Stimulated activated naive CD4-positive, alpha-beta T cell (primary cell): ENCODE data around the gene CDH20.

Experiments used
- DNase-seq, 6 experiments: peaks; one replicate each; lab custom pipeline; 2025; lab: John Stamatoyannopoulos, UW

Gene CDH20

DNA sequence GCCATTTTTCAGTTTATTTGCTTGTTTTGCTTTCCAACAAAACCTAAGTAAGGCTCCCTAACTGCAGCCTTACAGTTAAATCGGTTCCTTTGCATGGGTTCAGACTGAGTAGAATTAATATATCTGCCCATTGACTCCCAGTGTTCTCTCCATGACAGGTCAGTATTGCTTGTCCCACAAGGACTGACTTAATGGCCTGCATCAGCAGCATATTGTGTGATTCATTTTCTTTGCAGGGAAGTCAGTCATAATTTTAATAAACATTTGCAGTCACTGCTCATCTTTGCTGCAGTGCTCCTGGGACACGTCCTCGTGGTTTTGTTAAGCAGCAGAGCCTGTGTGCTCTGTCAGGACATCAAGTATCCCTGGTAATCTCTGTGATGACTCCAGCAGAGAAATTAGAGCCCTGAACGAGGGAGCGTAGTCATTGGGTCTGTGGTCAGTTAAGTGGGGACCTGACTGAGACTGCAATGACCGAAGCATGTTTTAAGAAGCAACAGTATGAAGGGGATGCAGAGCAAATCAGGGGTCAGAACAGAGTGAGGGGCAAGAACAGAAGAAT is 93.3 kb downstream of the CDH20 start:
- DNase-seq = no peak

GRCh38 chr18:61428266-61428665 is 95.0 kb downstream of the CDH20 start:
- no peak for DNase-seq

DNA sequence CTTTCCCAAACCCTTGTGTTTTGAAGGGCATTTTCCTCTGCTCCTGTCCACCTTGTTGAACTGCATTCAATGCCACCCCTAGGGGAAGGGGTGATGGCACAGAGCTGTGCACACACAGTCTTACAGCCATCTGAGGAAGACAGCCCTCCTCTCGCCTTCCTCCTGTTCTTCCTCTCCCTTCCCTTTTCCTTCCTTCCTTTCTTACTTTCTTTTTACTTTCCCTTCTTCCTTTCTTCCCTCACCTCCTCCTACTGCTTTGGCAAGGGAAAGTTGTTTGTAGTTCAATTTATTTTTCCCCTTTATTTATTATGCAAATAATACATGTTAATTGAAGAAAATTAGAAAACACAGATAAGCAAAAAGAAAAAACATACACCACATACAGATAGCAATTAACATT is 99.4 kb downstream of the CDH20 start:
- DNase-seq = no peak

- no peak for DNase-seq
These were observed 101.9 kb downstream of the CDH20 start for GRCh38 chr18:61435064-61435652.

GRCh38 chr18:61443081-61443725 is 110.0 kb downstream of the CDH20 start:
- DNase-seq = no peak

DNA sequence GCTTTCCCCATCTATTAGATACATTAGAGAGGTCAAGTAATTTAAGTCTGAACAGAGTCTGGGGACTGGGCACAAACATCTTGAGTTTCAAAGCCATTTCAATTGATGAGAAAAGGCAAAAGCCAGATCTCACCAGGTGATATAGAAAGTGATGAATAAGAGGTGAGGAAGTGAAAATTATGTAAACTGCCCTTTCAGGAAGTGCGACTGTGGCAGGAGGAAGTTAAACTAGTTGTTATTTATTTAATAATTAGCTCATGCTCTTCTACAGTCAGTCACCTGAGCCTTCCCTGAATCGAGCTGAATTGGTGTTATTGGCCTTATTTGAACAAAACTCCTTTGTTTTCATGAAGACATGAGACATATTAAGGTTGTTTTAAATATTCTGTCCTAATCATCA is 115.1 kb downstream of the CDH20 start:
- DNase-seq = no peak

DNA sequence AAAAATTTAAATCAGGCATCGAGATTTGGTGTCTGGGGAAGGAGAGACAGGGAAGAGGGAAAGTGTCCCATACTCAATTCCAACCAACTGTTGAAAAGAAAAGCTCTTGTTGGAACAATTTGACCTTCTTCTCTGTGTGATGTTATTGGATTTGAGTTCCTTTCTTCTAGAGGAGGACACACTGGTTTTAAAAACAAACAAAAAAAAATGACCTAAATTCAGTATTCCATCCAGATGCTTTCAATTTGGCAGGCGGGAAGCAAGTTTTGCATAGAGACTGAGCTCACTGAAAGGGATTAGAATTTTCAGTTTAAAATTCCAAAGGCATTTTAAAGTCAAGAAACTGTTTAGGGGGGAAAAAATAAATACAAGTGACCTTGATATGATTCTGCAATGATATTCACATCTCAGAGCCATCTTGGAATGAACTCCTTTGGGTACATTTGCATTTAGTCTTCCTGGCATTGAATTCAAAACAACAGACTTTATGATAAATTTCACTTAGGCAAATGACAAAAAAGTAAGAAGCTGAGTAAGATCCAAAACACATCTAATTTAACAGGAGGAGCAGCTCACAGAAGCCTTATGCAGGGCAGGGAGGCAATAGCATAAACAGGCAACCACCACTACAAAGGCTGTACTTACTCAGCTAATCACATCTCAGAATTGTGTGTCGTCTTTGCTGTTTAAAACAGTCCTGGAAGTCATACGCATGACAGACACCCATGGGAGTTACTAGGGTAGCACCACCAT is 126.8 kb downstream of the CDH20 start:
- DNase-seq = no peak

DNA sequence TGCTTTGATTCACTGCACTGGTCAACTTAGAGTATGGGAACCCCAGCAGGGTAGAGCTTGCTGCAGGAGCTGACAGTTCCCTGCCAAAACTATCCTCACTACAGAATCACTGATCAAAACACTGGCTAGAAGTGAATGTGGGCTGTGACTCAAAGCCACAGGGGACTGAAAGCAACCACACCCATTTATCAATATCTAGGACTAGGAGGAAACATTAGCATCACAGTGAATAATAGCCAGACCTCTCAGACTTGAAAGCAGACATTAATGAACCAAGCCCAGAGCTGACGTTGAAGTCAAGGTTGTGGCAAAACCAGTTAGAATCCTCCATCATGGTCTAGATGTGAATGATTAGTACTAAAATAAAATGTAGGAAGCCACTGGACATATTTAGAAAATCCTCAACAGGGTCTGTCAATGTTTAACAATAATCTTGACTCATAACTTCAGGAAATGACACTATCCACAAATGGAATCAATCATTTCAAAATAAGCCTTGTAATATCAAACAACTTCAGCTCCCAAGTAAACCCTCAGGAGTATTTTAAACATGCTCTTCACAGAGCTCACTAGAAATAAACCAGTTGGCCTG is 131.4 kb downstream of the CDH20 start:
- DNase-seq = no peak

DNA sequence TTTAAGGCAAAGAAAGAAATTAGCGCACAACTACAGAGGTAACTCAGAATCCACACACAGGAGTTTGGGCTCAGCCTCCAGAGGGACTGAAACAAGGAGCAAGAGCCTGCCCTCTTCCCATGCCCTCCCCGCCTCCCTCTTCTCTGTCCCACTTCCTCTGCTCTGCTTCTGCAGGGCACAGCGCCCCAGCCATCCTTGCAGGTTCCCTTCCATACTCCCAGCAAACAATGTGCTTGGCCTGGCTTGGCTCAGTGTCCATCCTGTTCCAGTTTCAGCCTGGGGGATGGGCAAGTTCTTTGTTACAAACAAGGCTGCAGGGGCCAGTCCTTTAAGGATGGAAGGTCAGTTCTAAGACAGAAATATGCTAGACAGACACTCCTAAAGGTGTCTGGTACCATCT is 133.5 kb downstream of the CDH20 start:
- DNase-seq = no peak

DNA sequence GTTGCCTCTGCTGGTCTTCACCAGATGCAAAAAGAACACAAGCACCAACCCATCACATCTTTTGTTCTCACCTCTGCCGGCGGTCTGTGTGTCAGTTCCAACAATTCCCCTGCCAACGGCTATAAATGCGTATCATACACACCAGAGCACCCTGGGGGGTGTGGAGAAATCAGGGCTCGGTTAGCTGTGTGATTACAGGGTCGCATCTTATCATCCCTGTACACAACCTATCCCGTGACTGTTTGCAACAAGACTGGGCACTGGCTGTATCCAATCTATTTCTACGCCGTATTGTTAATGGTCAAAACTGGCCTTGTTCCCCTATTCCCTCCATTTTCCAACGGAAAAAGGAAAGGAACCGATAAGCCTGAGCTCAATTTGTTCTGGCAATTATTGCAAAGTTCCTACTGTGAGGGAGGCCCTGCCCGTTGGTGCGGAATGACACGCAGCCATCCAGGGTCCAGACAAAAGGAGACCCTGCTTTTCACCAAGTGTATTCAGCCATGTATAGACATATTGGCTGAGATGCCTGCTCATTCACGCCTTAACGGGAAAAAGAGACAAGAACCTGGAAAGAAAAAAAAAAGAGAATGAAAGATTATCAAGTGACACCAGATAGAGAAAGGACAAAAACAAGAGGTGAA is 136.9 kb downstream of the CDH20 start:
- no peak for DNase-seq

DNA sequence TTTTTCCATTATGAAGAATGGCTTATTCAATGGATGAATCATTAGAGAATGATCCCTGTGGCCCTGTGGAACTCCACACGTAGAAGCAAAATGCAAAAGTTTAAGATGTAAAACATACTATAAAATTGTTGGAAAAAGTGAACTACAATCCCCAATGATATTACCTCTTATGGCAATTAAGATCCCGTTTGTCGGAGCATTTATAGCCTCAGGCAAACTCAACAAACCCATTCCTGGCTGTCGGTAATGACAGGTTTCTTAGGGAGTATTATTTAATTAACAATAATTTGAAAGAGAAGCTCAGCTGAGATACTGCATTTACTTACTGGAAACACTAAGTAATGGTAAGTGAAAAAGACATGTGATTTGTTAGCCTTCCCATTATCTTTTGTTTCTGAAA is 138.3 kb downstream of the CDH20 start:
- no peak for DNase-seq

- DNase-seq = no peak
These were observed 138.7 kb downstream of the CDH20 start for GRCh38 chr18:61471942-61472341.

- no peak for DNase-seq
These were observed 141.1 kb downstream of the CDH20 start for GRCh38 chr18:61474341-61474740.

- DNase-seq = no peak
These were observed 141.7 kb downstream of the CDH20 start for GRCh38 chr18:61474918-61475317.

GRCh38 chr18:61475931-61476330 is 142.7 kb downstream of the CDH20 start:
- DNase-seq = no peak

DNA sequence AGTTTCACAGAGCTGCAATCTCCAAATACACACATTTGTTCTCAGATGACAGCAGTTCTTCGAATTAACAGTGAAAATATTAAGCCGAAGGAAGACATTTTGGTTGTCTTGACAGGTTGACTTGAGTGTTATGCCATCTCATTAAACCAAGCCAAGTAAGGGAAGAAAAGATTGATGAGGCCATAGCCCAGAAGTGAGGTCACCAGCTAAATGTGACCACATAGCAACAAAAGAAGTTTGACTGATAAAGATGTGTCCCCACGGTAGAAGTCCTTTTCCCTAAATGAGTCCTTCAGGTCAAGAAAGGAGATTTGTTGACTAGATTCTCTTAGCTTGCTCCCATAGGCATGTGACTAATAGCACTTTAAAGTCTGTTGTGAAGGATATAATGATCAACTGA is 156.1 kb downstream of the CDH20 start:
- DNase-seq = no peak

DNA sequence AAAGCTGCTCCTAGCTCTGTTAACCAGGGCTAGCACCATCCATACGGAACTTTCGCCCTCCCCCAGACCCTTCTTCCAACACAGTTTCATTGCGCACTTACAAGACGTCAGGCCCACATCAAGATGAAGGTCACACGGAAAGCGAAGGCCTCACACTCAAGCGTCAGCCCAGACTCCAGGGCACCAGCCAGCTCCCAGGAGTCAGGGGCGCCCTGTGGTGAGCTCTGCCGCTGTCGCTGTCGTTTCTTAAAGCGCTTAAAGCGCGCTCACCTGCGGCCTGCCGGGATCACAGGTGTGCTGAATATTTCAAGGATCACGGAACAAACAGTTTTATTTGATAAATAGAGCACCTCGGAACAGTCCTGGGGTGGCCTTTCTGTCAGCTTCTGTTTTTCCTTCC is 163.1 kb downstream of the CDH20 start:
- DNase-seq = no peak

DNA sequence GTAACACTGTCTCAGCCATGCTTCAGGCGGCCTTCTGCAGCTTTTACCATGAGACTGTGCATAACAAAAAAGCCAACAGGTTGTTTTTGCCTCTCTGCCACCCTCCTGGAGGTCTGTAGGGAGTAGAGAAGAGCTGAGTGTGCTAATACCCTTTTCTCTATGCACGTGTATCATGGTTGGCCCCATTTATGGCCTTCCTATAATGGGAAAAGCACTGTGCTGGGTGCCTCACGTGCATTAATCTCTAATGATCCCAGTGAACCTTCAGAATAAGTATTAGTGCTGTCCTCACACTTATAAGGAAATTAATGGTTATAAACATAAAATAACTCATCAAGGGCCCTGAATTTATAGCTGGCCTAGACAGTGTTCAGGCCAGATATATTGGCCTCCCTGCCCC is 164.2 kb downstream of the CDH20 start:
- no peak for DNase-seq

- no peak for DNase-seq
These were observed 169.2 kb downstream of the CDH20 start for GRCh38 chr18:61502472-61502871.

DNA sequence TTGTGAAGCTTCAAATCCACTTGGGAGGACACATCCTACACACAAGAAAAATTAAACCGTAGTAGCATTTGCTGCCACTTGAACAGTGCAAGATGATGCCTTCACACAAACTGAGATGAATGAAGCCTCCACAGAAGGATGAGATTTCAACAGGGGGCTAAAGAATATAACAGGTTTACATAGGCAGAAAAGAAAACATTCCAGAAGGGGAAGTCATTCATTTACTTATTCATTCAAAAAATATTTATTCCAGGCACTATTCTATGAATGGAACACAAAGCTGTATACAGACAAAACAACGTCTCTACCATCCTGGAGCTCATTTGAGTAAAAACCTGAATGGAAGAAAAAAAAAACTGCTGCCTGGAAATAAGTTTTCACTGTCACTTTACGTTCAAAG is 170.5 kb downstream of the CDH20 start:
- no peak for DNase-seq

DNA sequence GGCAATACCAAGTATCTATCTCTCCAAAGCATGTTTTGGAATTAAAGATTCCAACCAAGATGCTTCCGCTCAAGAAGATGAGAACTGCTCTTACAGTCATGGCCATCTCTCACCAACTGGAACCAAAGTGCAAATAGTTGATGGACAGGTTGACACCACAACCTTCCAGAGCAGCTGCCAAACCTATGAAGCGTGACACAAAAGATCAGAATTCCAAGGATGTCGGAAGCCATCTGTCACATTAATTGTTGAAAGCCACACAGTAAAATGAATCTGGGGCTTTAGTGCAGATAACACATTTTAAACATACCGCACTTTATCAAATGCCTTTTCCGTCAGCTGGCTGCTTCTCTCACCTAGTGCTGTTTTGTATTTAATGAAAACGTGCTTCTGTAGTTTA is 195.7 kb downstream of the CDH20 start:
- no peak for DNase-seq

DNA sequence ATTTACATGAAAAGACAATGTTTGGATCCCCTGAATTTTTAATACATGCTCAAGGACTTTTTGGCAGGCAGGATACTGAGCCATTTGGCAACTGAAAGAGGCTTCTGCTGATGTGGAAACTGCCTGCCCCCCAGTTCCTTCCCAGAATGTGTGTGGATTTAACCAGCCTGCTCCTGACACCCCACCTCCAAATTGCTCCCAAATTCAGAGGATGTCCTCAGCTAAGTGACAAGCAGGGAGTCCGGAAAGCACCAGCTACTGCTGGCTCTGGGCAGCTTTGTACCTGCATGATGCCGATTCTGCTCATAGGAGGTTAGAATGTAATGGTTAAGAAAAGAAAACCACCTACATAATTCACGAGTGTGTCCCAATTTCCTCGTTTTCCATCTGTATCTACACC is 197.5 kb downstream of the CDH20 start:
- no peak for DNase-seq
